Osteocyte (in vitro differentiated cells): ENCODE results near the gene ARF1. TPM values are rescaled to one million over a fixed set of nuclear protein-coding genes. Genes with fewer than 3 reads are reported as not detected.

Experiments used
- DNase-seq: peaks from one replicate; pipeline ENCODE4 v3.0.0; 2021; ENCODE audit warnings: mixed read lengths; ENCODE audit not compliant: unreplicated experiment; ENCODE audit errors: extremely low spot score
- H3K27ac Mint-ChIP-seq: one replicate; pipeline ENCODE4 v1.8.0; 2021; ENCODE audit warnings: mild to moderate bottlenecking, mixed read lengths; ENCODE audit not compliant: unreplicated experiment
- H3K27me3 Mint-ChIP-seq: one replicate; pipeline ENCODE4 v1.8.0; 2021; ENCODE audit warnings: mixed read lengths; ENCODE audit not compliant: unreplicated experiment
- H3K36me3 Mint-ChIP-seq: one replicate; pipeline ENCODE4 v1.8.0; 2021; ENCODE audit warnings: mixed read lengths; ENCODE audit not compliant: unreplicated experiment
- H3K4me1 Mint-ChIP-seq: one replicate; pipeline ENCODE4 v1.8.0; 2021; ENCODE audit warnings: mixed read lengths; ENCODE audit not compliant: unreplicated experiment
- H3K4me3 Mint-ChIP-seq: one replicate; pipeline ENCODE4 v1.8.0; 2021; ENCODE audit warnings: mild to moderate bottlenecking, moderate library complexity, mixed read lengths; ENCODE audit not compliant: unreplicated experiment
- H3K9me3 Mint-ChIP-seq: one replicate; pipeline ENCODE4 v1.8.0; 2021; ENCODE audit warnings: mixed read lengths; ENCODE audit not compliant: unreplicated experiment
- CTCF ChIP-seq: fragments of 200-600 bp; sonication (generic); IDR thresholded peaks from 2 replicates; pipeline ENCODE4 v1.5.0; 2021; ENCODE audit warnings: antibody characterized with exemption, mild to moderate bottlenecking, moderate library complexity
- total RNA-seq: library from RNA; stranded (reverse); gene quantifications from 2 replicates; pipeline ENCODE4 v1.2.1, GENCODE V29; 2021

Gene ARF1
- total RNA-seq, 1 donor from 2014 or later = 305 TPM

- peaks cover 74% of the 10 kb centered on the region for H3K4me1 Mint-ChIP-seq
- peak overlapping the region; percentile 42 for H3K4me3 Mint-ChIP-seq
- peak overlapping the region; percentile 84 for H3K27ac Mint-ChIP-seq
- no peaks in the 10 kb centered on the region for H3K27me3 Mint-ChIP-seq
- H3K36me3 Mint-ChIP-seq = no peaks in the 10 kb centered on the region
- TF ChIP-seq CTCF = no peak
- no peak for DNase-seq
- H3K9me3 Mint-ChIP-seq = no peaks in the 10 kb centered on the region
Measured at GRCh38 chr1:228087771-228088251, 5.3 kb downstream of the ARF1 start.

- Mint-ChIP-seq H3K4me3 (no peak overlapping the region), H3K4me1 (peaks cover 73% of the 10 kb centered on the region), H3K27me3 (no peaks in the 10 kb centered on the region), H3K36me3 (no peaks in the 10 kb centered on the region), H3K27ac (peak overlapping the region; percentile 84), H3K9me3 (no peaks in the 10 kb centered on the region)
- DNase-seq = no peak
- TF ChIP-seq CTCF = no peak
Measured at GRCh38 chr1:228088586-228089498, 6.3 kb downstream of the ARF1 start.

GRCh38 chr1:228089519-228090380 lies 7.2 kb downstream of the ARF1 start:
- no peak for DNase-seq
- peaks cover 3% of the 10 kb centered on the region for H3K9me3 Mint-ChIP-seq
- peaks cover 3% of the 10 kb centered on the region for H3K36me3 Mint-ChIP-seq
- H3K4me3 Mint-ChIP-seq = no peak overlapping the region
- no peak for TF ChIP-seq CTCF
- peaks cover 64% of the 10 kb centered on the region for H3K4me1 Mint-ChIP-seq
- H3K27ac Mint-ChIP-seq = peak overlapping the region; percentile 52
- H3K27me3 Mint-ChIP-seq = no peaks in the 10 kb centered on the region

GRCh38 chr1:228090613-228091081 lies 8.1 kb downstream of the ARF1 start:
- H3K27me3 Mint-ChIP-seq = no peaks in the 10 kb centered on the region
- H3K36me3 Mint-ChIP-seq = peaks cover 9% of the 10 kb centered on the region
- H3K27ac Mint-ChIP-seq = peak overlapping the region; percentile 18
- DNase-seq = no peak
- peaks cover 55% of the 10 kb centered on the region for H3K4me1 Mint-ChIP-seq
- no peak for TF ChIP-seq CTCF
- no peak overlapping the region for H3K4me3 Mint-ChIP-seq
- H3K9me3 Mint-ChIP-seq = peaks cover 11% of the 10 kb centered on the region
